Adipose tissue (tissue), 3 donors: ENCODE results near the gene SNX1. TPM values are rescaled to one million over a fixed set of nuclear protein-coding genes. Genes with fewer than 3 reads are reported as not detected.
A peak's percentile ranks its signal among the peaks of the same experiment; 100 is the strongest.
"Not testable (repeated sequence)": the region's sequence is repeated elsewhere in the genome, so short reads cannot be mapped to it uniquely, and the experiment has no call there.

Experiments used
- H3K27ac ChIP-seq: one replicate; pipeline ENCODE4 v1.5.1; 2013; ENCODE audit warnings: low read depth, low read length
- WGBS, 3 donors: extraction: QIAGEN DNeasy Blood & Tissue Kit; methylation state at CpG; one replicate each; pipeline ENCODE4 v1.1.7; 2013; 5-methylcytosine and 5-hydroxymethylcytosine counted together
- polyA plus RNA-seq, 3 donors: library from polyadenylated mRNA; stranded (reverse); fragments of 200-250 nt; gene quantifications; one replicate each; pipeline ENCODE4 v1.2.3, GENCODE V29; 2013
- donor health status: healthy with polysubstance abuse.
- donor health status: Bipolar disorder and iron deficiency.
- donor health status: healthy.

The SNX1 gene
- polyA plus RNA-seq, 3 donors: 35.6 to 99.9 (median 93.2) TPM

- no peak overlapping the region for H3K27ac ChIP-seq
- WGBS, 3 donors: 31 to 63% (median 48%) methylated on average over 8 of the region's 8 CpGs
These were observed 24.6 kb upstream of the SNX1 start for GRCh38 chr15:64070965-64071851.

- H3K27ac ChIP-seq: peak overlapping the region; percentile 49
- 69 to 92% (median 82%) methylated on average over 4 of the region's 4 CpGs for WGBS, 3 donors
These were observed 23.6 kb upstream of the SNX1 start for GRCh38 chr15:64071931-64072765.

GRCh38 chr15:64072812-64073211 is 23.0 kb upstream of the SNX1 start:
- no peak overlapping the region for H3K27ac ChIP-seq
- 23 to 91% (median 83%) methylated on average over 2 of the region's 2 CpGs for WGBS, 3 donors

GRCh38 chr15:64073496-64073895 is 22.3 kb upstream of the SNX1 start:
- WGBS, 3 donors: 92 to 98% (median 98%) methylated on average over 2 of the region's 2 CpGs
- not testable (repeated sequence) for H3K27ac ChIP-seq

GRCh38 chr15:64082757-64083156 is 13.0 kb upstream of the SNX1 start:
- WGBS, 3 donors: 80 to 82% (median 82%) methylated on average over 3 of the region's 3 CpGs
- no peak overlapping the region for H3K27ac ChIP-seq

GRCh38 chr15:64089543-64090280 is 6.1 kb upstream of the SNX1 start:
- WGBS, 3 donors: 80 to 87% (median 85%) methylated on average over 12 of the region's 12 CpGs

GRCh38 chr15:64090527-64090926 is 5.3 kb upstream of the SNX1 start:
- WGBS, 3 donors: 65 to 74% (median 69%) methylated on average over 3 of the region's 3 CpGs
- H3K27ac ChIP-seq: no peak overlapping the region

More at GRCh38 chr15:64089543-64090280, 6.1 kb upstream of the SNX1 start:
- H3K27ac ChIP-seq: no peak overlapping the region

GRCh38 chr15:64092075-64092820 is 3.5 kb upstream of the SNX1 start:
- no peak overlapping the region for H3K27ac ChIP-seq

- 4 to 5% (median 4%) methylated on average over 22 of the region's 22 CpGs for WGBS, 3 donors
- no peak overlapping the region for H3K27ac ChIP-seq
These were observed 2.7 kb upstream of the SNX1 start for GRCh38 chr15:64092864-64093626.

- 0 to 1% (median 0%) methylated on average over 41 of the region's 41 CpGs for WGBS, 3 donors
- peak within 1 kb of the TSS; percentile 45 for H3K27ac ChIP-seq
These were observed 2.0 kb upstream of the SNX1 start, which contains the start of gene CIAO2A for GRCh38 chr15:64093627-64094417. CIAO2A (minus strand) TSS chr15:64093838; CDS start chr15:64093768, 70 bp downstream.

- H3K27ac ChIP-seq: no peak overlapping the region
- 25 to 43% (median 43%) methylated on average over 4 of the region's 4 CpGs for WGBS, 3 donors
These were observed 369 bp upstream of the SNX1 start for GRCh38 chr15:64095431-64095794.

- 2 to 10% (median 6%) methylated on average over 16 of the region's 16 CpGs for WGBS, 3 donors
- no peak overlapping the region for H3K27ac ChIP-seq
These were observed 1.0 kb downstream of the SNX1 start for GRCh38 chr15:64096668-64097384.

GRCh38 chr15:64099379-64099778 is 3.6 kb downstream of the SNX1 start:
- 77 to 87% (median 80%) methylated on average over 2 of the region's 2 CpGs for WGBS, 3 donors
- H3K27ac ChIP-seq: no peak overlapping the region

- WGBS, 3 donors: 72 to 87% (median 81%) methylated on average over 2 of the region's 2 CpGs
- H3K27ac ChIP-seq: no peak overlapping the region
These were observed 5.2 kb downstream of the SNX1 start for GRCh38 chr15:64100958-64101357.

- WGBS, 3 donors: 92 to 100% (median 96%) methylated on average over 2 of the region's 2 CpGs
These were observed 6.7 kb downstream of the SNX1 start for GRCh38 chr15:64102497-64102896.

GRCh38 chr15:64105113-64105704 is 9.4 kb downstream of the SNX1 start:
- H3K27ac ChIP-seq: peak overlapping the region; percentile 43
- WGBS, 3 donors: 47 to 73% (median 53%) methylated on average over 9 of the region's 9 CpGs

More at GRCh38 chr15:64102497-64102896, 6.7 kb downstream of the SNX1 start:
- no peak overlapping the region for H3K27ac ChIP-seq
